Heart right ventricle (tissue), 16 donors: ENCODE measurements around the gene MSH5. TPM values are rescaled to one million over a fixed set of nuclear protein-coding genes. Genes with fewer than 3 reads are reported as not detected.

Experiments used
- ATAC-seq, 8 donors: fragments of 200-7000 bp; cut with Tn5 transposase; one replicate each; pipeline ENCODE4 v1.9.1; 2020; ENCODE audit warnings: mild to moderate bottlenecking in 8 of 8, moderate library complexity in 8 of 8, moderate number of reproducible peaks in 1 of 8
- DNase-seq, 2 donors: peaks; one replicate each; pipeline ENCODE4 v3.0.0-alpha.2; 2020
- H3K27ac ChIP-seq, 10 donors: fragments of 200-600 bp; sonication (generic) in 2 of 10; one replicate each; pipeline versions ENCODE4 v1.5.0 to v1.8.0; 2020 to 2022; ENCODE audit warnings: mild to moderate bottlenecking in 3 of 10
- H3K27me3 ChIP-seq, 7 donors: fragments of 200-600 bp; one replicate each; pipeline ENCODE4 v1.8.0; 2021 to 2022; ENCODE audit warnings: mild to moderate bottlenecking in 2 of 7
- H3K36me3 ChIP-seq, 9 donors: fragments of 200-600 bp; sonication (generic) in 1 of 9; one replicate each; pipeline versions ENCODE4 v1.5.0 to v1.8.0; 2020 to 2022; ENCODE audit warnings: mild to moderate bottlenecking in 2 of 9
- H3K4me1 ChIP-seq, 9 donors: fragments of 200-600 bp; sonication (generic) in 1 of 9; one replicate each; pipeline versions ENCODE4 v1.5.0 to v1.8.0; 2020 to 2022; ENCODE audit warnings: mild to moderate bottlenecking in 4 of 9
- H3K4me3 ChIP-seq, 10 donors: fragments of 200-600 bp; sonication (generic) in 2 of 10; one replicate each; pipeline versions ENCODE4 v1.5.0 to v1.8.0; 2020 to 2022; ENCODE audit warnings: mild to moderate bottlenecking in 7 of 10, moderate library complexity in 2 of 10
- H3K9me3 ChIP-seq, 11 donors: fragments of 200-600 bp in 10 of 11; sonication (generic) in 2 of 11; one replicate each; pipeline versions ENCODE4 v1.5.0 to v1.8.0; 2013 to 2022; ENCODE audit warnings: mild to moderate bottlenecking in 2 of 11, control low read depth in 1 of 11, moderate library complexity in 1 of 11
- CTCF ChIP-seq, 9 donors: fragments of 200-600 bp; sonication (generic) in 2 of 9; IDR thresholded peaks; one replicate each; pipeline versions ENCODE4 v1.5.0 to v1.8.0; 2021 to 2022; ENCODE audit warnings: antibody characterized with exemption in 9 of 9, mild to moderate bottlenecking in 5 of 9, moderate library complexity in 1 of 9
- WGBS, 2 donors: extraction: QIAGEN DNeasy Blood & Tissue Kit; methylation state at CpG; one replicate each; pipeline ENCODE4 v1.1.7; 2013; ENCODE audit warnings: inconsistent platforms in 1 of 2; 5-methylcytosine and 5-hydroxymethylcytosine counted together
- intact Hi-C, 10 donors: fragments of 100-400 bp; cut with DNase I; formaldehyde crosslinking; loops; one replicate each; pipeline versions ENCODE4 v1.11.1 to v1.14.2; 2022
- polyA plus RNA-seq, 2 donors: library from polyadenylated mRNA; stranded (reverse); fragments of 200-250 nt; gene quantifications; one replicate each; pipeline ENCODE4 v1.2.3, GENCODE V29; 2013
- total RNA-seq, 10 donors: library from RNA; stranded (reverse); fragmentation: NEBNext Ultra II Directional in 3 of 10; extraction: Animal tissue kit (Norgen Biotek cat#: 25700) in 3 of 10; gene quantifications; one replicate each; pipeline versions ENCODE4 v1.2.1 to v1.2.4, GENCODE V29; 2021 to 2023
- donor health status: Arrhythmogenic right ventricular cardiomyopathy.
- donor health status: ischemic (EF 13 %, LVEDD 7.1; RV severe dilation, severe dysfunction).
- donor health status: healthy with polysubstance abuse.
- donor health status: DM: no; HTN: yes; CAD: no.
- donor health status: DM: no; HTN: no; CAD: no.
- donor health status: ischemic (EF 25% LVEDD 6.9; RV normal size, moderate dysfunction).
- donor health status: ischemic (EF 25% LVEDD 5.7; RV mildly dilated, moderate dysfunction).
- donor health status: healthy.
- donor health status: DM: yes; HTN: yes; CAD: no.
- donor health status: Ischemic cardiomyopathy.
- donor health status: ischemic (EF 35%, LVEDD 5.7; RV mildly dilated, moderate dysfunction).
- donor health status: nonischemic (EF 11% LVEDD 7.7; RV severe dilation, severe dysfunction).
- donor health status: DM: yes; HTN: yes; CAD: no.
- donor health status: PGD.
- donor health status: ischemic (EF 29% LVEDD 5.4; RV normal size, mild dysfunction).
- donor health status: nonischemic (EF 23%, LVEDD 6.1; RV moderate dilation, normal function).

MSH5 gene
- total and polyA plus RNA-seq, 12 donors = 0.89 to 6.1 (median 2.6) TPM

GRCh38 chr6:31722173-31722572, 17.6 kb upstream of the MSH5 start:
- ATAC-seq = no peak
- H3K4me3 ChIP-seq = no peak overlapping the region
- H3K36me3 ChIP-seq = peaks cover 0 to 22% (median 12%) of the 10 kb centered on the region in 9 donors
- DNase-seq = no peak
- no peak for TF ChIP-seq CTCF (IDR thresholded peaks at IDR 0.05)
- no peaks in the 10 kb centered on the region for H3K9me3 ChIP-seq
- 94 to 96% methylated on average over 3 of the region's 3 CpGs for WGBS, 2 donors
- no peaks in the 10 kb centered on the region for H3K27me3 ChIP-seq
- no peak overlapping the region for H3K27ac ChIP-seq
- intact Hi-C loops = no loop called here
- peaks cover 0 to 16% (median 0%) of the 10 kb centered on the region in 9 donors for H3K4me1 ChIP-seq

GRCh38 chr6:31723245-31723979, 16.4 kb upstream of the MSH5 start, which contains the start of gene MPIG6B:
MPIG6B (plus strand) TSS chr6:31723373; CDS start chr6:31723384, 11 bp downstream.
- peak within 1 kb of the TSS in 5 of 10 donors; percentile 14 to 60 (median 28) for H3K27ac ChIP-seq
- peaks cover 0 to 34% (median 17%) of the 10 kb centered on the region in 9 donors for H3K36me3 ChIP-seq
- no peak for DNase-seq
- H3K4me3 ChIP-seq = peak within 1 kb of the TSS in 1 of 10 donors; percentile 2
- H3K4me1 ChIP-seq = peaks cover 4 to 29% (median 9%) of the 10 kb centered on the region in 9 donors
- no peaks in the 10 kb centered on the region for H3K9me3 ChIP-seq
- ATAC-seq = peak in 2 of 8 donors; percentile 17 to 20
- TF ChIP-seq CTCF (IDR thresholded peaks at IDR 0.05) = no peak
- 56 to 59% methylated on average over 46 of the region's 46 CpGs for WGBS, 2 donors
- H3K27me3 ChIP-seq = no peaks in the 10 kb centered on the region
- intact Hi-C loops = no loop called here

- Histone ChIP-seq H3K9me3 (no peaks in the 10 kb centered on the region), H3K36me3 (peaks cover 0 to 35% (median 17%) of the 10 kb centered on the region in 9 donors), H3K4me3 (no peak overlapping the region), H3K4me1 (peaks cover 9 to 35% (median 16%) of the 10 kb centered on the region in 9 donors), H3K27ac (peak overlapping the region in 5 of 10 donors; percentile 14 to 60 (median 28)), H3K27me3 (no peaks in the 10 kb centered on the region)
- ATAC-seq (peak in 3 of 8 donors; percentile 3 to 27 (median 9)), DNase-seq (peak; percentile 29 to 36)
- 81 to 83% methylated on average over 25 of the region's 25 CpGs for WGBS, 2 donors
- no peak for TF ChIP-seq CTCF (IDR thresholded peaks at IDR 0.05)
- intact Hi-C loops = no loop called here
Observed at GRCh38 chr6:31723980-31724691, 15.7 kb upstream of the MSH5 start.
